ENCODE measurements around the gene DOCK2.
"Not testable (repeated sequence)": the region's sequence is repeated elsewhere in the genome, so short reads cannot be mapped to it uniquely, and the experiment has no call there.

DOCK2 gene

GRCh38 chr5:169606279-169606678, 30.8 kb upstream of the DOCK2 start:
- H3K27ac ChIP-seq, result no peak overlapping the region
- no peak for TF ChIP-seq CTCF (IDR thresholded peaks at IDR 0.05)
- no peak for TF ChIP-seq ZFX (IDR thresholded peaks at IDR 0.05; ENCODE audit: borderline replicate concordance)

GRCh38 chr5:169607882-169608281, 29.2 kb upstream of the DOCK2 start:
- no peak overlapping the region for H3K27ac ChIP-seq
- TF ChIP-seq ZFX (IDR thresholded peaks at IDR 0.05; ENCODE audit: borderline replicate concordance), result no peak

- TF ChIP-seq ZFX (IDR thresholded peaks at IDR 0.05; ENCODE audit: borderline replicate concordance), result no peak
- TF ChIP-seq CTCF (IDR thresholded peaks at IDR 0.05), result no peak
- no peak overlapping the region for H3K27ac ChIP-seq
These were observed 27.4 kb upstream of the DOCK2 start for GRCh38 chr5:169609716-169610115.

GRCh38 chr5:169610606-169611005, 26.5 kb upstream of the DOCK2 start:
- TF ChIP-seq ZFX (IDR thresholded peaks at IDR 0.05; ENCODE audit: borderline replicate concordance) (no peak), CTCF (IDR thresholded peaks at IDR 0.05) (no peak)
- no peak overlapping the region for H3K27ac ChIP-seq

GRCh38 chr5:169615561-169615960, 21.5 kb upstream of the DOCK2 start:
- TF ChIP-seq CTCF (IDR thresholded peaks at IDR 0.05), result no peak
- TF ChIP-seq ZFX (IDR thresholded peaks at IDR 0.05; ENCODE audit: borderline replicate concordance), result no peak
- H3K27ac ChIP-seq, result no peak overlapping the region

GRCh38 chr5:169624307-169624706, 12.8 kb upstream of the DOCK2 start:
- H3K27ac ChIP-seq, result not testable (repeated sequence)

GRCh38 chr5:169626779-169627178, 10.3 kb upstream of the DOCK2 start:
- TF ChIP-seq CTCF (IDR thresholded peaks at IDR 0.05), result no peak
- TF ChIP-seq ZFX (IDR thresholded peaks at IDR 0.05; ENCODE audit: borderline replicate concordance), result no peak
- no peak overlapping the region for H3K27ac ChIP-seq

- H3K27ac ChIP-seq, result no peak overlapping the region
- TF ChIP-seq ZFX (IDR thresholded peaks at IDR 0.05; ENCODE audit: borderline replicate concordance), result no peak
- no peak for TF ChIP-seq CTCF (IDR thresholded peaks at IDR 0.05)
These were observed 9.5 kb upstream of the DOCK2 start for GRCh38 chr5:169627551-169627950.
